ENCODE measurements around the gene CMSS1. TPM values are rescaled to one million over a fixed set of nuclear protein-coding genes. Genes with fewer than 3 reads are reported as not detected.

The CMSS1 gene
- total RNA-seq, 6 experiments from 2014 or later: 10.1 to 14.6 (median 11.6) TPM

DNA sequence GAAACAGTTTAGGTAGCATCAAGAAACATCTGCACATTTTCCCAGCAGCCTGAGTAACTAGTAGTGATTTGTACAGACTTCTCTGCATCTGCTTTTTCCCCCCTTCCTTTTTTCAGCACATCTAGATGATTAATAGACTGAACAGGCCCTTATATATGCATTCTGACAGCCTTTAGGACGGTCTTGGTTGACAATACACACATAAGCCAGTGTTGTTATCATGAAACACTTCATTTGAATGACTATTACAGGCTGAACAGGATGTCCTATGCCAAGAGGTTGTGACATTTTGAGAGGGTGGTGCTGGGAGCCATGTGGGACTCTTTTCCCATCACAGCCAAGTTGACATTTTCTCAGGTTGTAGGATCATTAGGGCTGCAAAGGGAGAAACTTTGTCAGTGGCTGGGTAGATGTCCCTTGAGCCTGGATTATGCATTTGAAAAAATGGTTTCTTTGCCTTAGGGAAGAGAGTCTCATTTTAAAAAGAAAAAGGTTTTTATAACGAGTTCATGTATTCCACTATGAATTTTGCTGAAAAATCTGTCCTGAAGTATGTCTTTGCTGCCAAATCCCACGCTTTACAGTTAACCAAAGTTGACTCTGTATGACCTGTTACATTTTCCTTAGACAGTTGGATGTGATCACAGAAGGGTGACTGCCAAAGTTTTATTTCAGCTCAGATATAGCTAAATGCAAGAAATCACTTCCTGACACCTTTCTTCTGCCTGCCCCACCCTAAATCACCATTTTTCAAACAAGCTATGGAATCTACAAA, 223.0 kb downstream of the CMSS1 start:
- no peaks in the 10 kb centered on the region for H3K9me3 ChIP-seq
- TF ChIP-seq, protein P1, sequence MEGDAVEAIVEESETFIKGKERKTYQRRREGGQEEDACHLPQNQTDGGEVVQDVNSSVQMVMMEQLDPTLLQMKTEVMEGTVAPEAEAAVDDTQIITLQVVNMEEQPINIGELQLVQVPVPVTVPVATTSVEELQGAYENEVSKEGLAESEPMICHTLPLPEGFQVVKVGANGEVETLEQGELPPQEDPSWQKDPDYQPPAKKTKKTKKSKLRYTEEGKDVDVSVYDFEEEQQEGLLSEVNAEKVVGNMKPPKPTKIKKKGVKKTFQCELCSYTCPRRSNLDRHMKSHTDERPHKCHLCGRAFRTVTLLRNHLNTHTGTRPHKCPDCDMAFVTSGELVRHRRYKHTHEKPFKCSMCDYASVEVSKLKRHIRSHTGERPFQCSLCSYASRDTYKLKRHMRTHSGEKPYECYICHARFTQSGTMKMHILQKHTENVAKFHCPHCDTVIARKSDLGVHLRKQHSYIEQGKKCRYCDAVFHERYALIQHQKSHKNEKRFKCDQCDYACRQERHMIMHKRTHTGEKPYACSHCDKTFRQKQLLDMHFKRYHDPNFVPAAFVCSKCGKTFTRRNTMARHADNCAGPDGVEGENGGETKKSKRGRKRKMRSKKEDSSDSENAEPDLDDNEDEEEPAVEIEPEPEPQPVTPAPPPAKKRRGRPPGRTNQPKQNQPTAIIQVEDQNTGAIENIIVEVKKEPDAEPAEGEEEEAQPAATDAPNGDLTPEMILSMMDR (IDR thresholded peaks at IDR 0.05): no peak
- TF ChIP-seq POLR2A (IDR thresholded peaks at IDR 0.05): no peak
- DNase-seq (no peak), ATAC-seq (peak in 3 of 4 donors; percentile 32 to 74 (median 53))
- H3K27ac ChIP-seq: peak overlapping the region; percentile 31 to 73 (median 39)
- 76% methylated on average over 3 of the region's 3 CpGs for WGBS (ENCODE audit: insufficient coverage, low coverage, low lambda C conversion rate, missing lambda C conversion rate)
- H3K27me3 ChIP-seq: no peaks in the 10 kb centered on the region
- H3K36me3 ChIP-seq: no peaks in the 10 kb centered on the region
- peaks cover 0 to 3% (median 0%) of the 10 kb centered on the region in 4 donors for H3K4me1 ChIP-seq
- no peak overlapping the region for H3K4me3 ChIP-seq
- intact Hi-C loops (cut with DNase I): no loop called here

DNA sequence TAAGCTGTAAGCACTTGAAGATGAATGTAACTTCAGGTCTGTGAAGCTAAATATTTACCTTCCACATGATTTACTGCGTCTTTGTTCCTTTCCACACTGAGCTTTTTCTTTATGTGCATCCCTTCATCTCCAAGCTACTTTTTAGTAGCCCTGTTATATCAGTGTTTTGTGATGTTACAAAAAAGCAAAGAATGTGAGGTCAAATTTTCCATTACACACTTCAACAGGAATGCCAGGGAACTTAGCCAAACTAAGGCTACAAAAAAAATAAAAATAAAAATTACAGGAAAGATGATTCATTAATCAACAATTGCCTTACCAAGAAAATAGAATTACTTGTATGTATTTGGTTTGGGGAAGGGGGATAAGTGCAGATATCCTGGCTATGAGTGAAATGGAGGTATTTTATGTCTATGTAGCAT, 223.7 kb downstream of the CMSS1 start:
- Histone ChIP-seq H3K4me1 (peaks cover 0 to 7% (median 0%) of the 10 kb centered on the region in 4 donors), H3K27me3 (no peaks in the 10 kb centered on the region), H3K9me3 (no peaks in the 10 kb centered on the region), H3K4me3 (no peak overlapping the region), H3K36me3 (no peaks in the 10 kb centered on the region), H3K27ac (peak overlapping the region; percentile 39 to 73 (median 53))
- peak; percentile 30 to 72 (median 54) for ATAC-seq
- 71% methylated on average over 1 of the region's 1 CpG for WGBS (ENCODE audit: insufficient coverage, low coverage, low lambda C conversion rate, missing lambda C conversion rate)
- intact Hi-C loops (cut with DNase I): no loop called here
- no peak for DNase-seq
- TF ChIP-seq, protein P1 (IDR thresholded peaks at IDR 0.05): no peak
- TF ChIP-seq POLR2A (IDR thresholded peaks at IDR 0.05): no peak

DNA sequence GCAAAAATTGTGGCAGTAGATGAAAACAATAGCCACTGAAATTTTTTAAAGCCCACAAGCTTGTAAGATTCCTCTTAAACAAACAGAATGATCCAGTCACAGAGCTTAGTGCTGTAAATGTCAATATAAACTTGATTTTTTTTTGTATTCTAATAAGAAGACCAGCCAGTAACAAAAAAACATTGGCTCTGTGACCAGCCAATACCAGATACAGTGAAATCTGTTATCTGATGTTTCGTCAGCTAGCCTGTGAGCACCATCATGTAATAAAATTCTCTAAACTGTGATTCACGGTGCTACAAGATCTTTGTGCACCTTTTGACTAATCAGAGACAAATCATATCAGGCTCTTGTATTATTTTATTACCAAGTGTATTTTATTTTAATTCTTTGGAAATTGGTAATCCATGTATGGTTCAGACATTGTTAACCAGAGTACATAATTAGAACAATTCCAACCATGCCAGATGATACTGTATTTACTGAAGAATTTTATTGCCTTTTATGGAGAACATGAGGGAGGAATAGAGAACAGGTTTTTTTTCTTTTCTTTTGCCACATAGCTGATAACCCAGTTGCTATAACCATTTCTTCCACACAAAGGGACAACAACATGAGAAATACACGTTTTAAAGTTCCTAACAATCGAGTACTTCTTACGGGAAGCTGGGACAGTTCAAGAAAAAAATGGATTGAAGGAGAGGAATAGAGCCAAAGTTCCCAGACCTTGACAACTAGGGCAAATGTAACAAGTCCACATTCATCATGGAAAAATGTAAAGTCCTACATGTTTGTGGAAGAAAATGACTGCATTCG, 224.7 kb downstream of the CMSS1 start:
- H3K4me1 ChIP-seq: peaks cover 0 to 7% (median 0%) of the 10 kb centered on the region in 4 donors
- WGBS (ENCODE audit: insufficient coverage, low coverage, low lambda C conversion rate, missing lambda C conversion rate): 72% methylated on average over 6 of the region's 6 CpGs
- DNase-seq (no peak), ATAC-seq (peak in 1 of 4 donors; percentile 36)
- intact Hi-C loops (cut with DNase I): no loop called here
- H3K27ac ChIP-seq: peak overlapping the region; percentile 19 to 73 (median 53)
- H3K27me3 ChIP-seq: no peaks in the 10 kb centered on the region
- no peaks in the 10 kb centered on the region for H3K9me3 ChIP-seq
- no peak overlapping the region for H3K4me3 ChIP-seq
- no peaks in the 10 kb centered on the region for H3K36me3 ChIP-seq
- TF ChIP-seq, protein P1 (IDR thresholded peaks at IDR 0.05): no peak
- no peak for TF ChIP-seq POLR2A (IDR thresholded peaks at IDR 0.05)

DNA sequence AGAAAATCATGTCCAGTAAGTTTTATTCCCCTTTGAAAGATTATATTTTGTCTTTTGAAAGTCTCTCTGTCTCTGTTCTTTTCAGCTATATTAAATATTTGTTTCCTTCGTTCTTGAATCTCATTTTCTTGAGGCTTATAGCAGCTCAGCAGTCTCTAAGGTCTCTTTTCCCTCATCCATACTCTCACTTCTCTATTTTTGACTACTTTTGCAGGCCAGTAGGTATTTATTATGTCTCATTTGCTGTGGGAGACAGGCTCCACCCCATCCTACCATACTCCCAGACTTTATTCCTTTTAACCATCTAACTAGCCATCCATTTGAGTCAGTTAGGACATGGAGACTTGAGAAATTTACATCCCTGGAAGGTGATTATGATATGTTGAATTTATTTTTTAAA, 225.6 kb downstream of the CMSS1 start:
- Histone ChIP-seq H3K4me3 (no peak overlapping the region), H3K9me3 (no peaks in the 10 kb centered on the region), H3K27ac (peak overlapping the region; percentile 19 to 73 (median 53)), H3K27me3 (no peaks in the 10 kb centered on the region), H3K4me1 (peaks cover 0 to 7% (median 0%) of the 10 kb centered on the region in 4 donors), H3K36me3 (no peaks in the 10 kb centered on the region)
- TF ChIP-seq, protein P1 (IDR thresholded peaks at IDR 0.05): no peak
- no peak for TF ChIP-seq POLR2A (IDR thresholded peaks at IDR 0.05)
- no peak for DNase-seq
- no peak for ATAC-seq
- WGBS (ENCODE audit: insufficient coverage, low coverage, low lambda C conversion rate, missing lambda C conversion rate): 83% methylated on average over 1 of the region's 1 CpG
- intact Hi-C loops (cut with DNase I): no loop called here

Data from right lobe of liver (tissue), 6 donors.